Measurements from ENCODE around the gene AKR7A3.

Gene AKR7A3

GRCh38 chr1:19317126-19317910, 28.7 kb upstream of the AKR7A3 start:
- TF ChIP-seq CTCF (IDR thresholded peaks at IDR 0.05; ENCODE audit: low read depth, low read length), result no peak
- DNase-seq (ENCODE audit: extremely low read depth, low read depth), result no peak

DNA sequence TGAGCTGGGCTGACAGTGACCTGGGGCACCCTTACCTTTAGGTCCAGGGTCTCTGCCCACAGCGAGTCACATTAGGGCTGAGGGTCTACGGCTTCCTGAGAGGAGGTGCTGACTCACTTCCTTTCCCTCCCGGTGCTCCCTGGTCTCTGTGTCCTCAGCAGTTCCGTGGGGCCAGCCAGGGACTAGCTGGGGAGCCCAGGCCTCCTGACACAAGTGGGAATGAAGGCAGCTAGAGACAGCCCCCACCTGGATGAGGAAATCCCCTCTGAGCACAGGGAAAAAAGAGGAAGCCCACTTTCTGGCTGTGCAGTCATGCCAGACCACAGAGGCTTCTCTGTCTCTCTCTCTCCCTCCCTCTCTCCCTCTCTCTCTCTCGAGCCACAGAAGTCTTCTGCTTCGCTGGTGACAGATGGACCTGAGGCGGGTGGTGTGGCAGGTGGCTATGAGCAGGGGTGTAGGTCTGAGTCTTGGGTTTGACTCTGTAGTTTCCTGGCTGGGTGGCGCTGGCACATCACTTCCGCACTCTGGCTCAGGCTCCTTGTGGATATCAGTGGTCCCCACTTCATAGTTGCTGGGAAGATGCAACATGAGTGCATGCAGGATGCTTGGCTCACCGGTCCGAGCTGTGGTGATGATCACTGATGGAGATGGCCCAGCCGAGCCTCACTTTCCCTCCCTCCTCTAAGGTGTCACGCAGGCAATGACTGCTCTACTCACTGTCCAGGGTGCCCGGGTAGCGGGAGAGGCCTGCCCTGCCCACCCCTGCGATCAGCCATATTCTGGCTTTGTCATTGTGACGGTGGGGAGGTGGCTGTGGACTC, 27.0 kb upstream of the AKR7A3 start:
- DNase-seq (ENCODE audit: extremely low read depth, low read depth), result no peak
- no peak for TF ChIP-seq CTCF (IDR thresholded peaks at IDR 0.05; ENCODE audit: low read depth, low read length)

DNA sequence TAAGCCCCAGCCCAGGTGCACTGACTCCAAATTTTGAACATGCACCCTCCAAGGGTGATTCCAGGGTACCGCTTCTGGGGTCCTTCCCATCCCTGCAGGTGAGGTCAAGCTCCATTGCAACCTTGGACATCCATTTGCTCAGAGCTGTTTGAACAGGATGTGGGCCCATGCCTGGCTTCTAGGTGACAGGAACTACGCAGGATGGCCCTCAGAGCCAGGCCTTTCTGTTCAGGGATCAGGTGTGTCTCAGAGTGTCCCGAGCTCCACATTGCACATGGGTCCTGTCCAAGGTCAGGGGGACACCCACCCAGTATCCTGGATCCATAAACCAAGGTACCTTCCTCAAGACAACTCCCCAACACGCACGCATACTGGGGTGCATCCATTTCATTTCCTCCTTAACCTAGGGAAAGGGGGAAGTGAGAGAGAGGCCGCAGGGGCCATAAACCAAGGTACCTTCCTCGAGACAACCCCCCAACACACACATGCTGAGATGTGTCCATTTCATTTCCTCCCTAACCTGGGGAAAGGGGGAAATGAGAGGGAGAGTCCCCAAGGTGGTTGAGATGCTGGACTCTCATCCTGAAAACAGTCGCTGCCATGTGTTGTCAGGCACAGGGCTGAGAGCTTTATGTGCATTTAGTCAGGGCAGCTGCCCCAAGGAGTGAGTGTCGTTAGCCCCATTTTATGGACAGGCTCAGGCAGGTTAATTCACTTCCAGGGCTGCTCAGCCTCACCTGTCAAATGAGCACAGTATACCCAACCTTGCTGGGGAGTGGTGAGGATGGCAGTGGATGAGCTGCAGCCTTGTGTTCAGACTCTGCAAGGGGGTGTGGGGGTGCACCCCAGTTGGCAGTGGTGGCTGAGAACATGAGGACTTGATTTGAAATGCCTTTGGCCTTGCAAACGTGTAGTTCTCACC, 25.7 kb upstream of the AKR7A3 start:
- DNase-seq (ENCODE audit: extremely low read depth, low read depth), result no peak

DNA sequence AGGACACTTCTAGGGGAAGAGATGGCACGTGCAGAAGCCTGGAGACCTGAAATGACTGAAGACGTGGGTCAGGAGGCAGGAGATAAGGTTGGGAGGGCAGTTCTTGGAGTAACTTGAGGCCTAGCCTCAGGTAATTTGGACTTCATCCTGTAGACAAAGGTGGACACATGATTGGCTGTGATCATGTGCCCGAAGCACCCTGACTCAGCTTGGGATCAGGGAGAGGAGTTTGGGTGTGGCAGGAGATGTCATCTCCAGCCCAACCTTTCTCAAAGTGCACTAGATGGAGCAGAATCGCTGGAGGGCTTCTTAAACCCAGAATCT, 25.0 kb upstream of the AKR7A3 start:
- DNase-seq (ENCODE audit: extremely low read depth, low read depth), result no peak
- no peak for TF ChIP-seq CTCF (IDR thresholded peaks at IDR 0.05; ENCODE audit: low read depth, low read length)

More for the DNA sequence above, 25.7 kb upstream of the AKR7A3 start:
- no peak for TF ChIP-seq CTCF (IDR thresholded peaks at IDR 0.05; ENCODE audit: low read depth, low read length)

DNA sequence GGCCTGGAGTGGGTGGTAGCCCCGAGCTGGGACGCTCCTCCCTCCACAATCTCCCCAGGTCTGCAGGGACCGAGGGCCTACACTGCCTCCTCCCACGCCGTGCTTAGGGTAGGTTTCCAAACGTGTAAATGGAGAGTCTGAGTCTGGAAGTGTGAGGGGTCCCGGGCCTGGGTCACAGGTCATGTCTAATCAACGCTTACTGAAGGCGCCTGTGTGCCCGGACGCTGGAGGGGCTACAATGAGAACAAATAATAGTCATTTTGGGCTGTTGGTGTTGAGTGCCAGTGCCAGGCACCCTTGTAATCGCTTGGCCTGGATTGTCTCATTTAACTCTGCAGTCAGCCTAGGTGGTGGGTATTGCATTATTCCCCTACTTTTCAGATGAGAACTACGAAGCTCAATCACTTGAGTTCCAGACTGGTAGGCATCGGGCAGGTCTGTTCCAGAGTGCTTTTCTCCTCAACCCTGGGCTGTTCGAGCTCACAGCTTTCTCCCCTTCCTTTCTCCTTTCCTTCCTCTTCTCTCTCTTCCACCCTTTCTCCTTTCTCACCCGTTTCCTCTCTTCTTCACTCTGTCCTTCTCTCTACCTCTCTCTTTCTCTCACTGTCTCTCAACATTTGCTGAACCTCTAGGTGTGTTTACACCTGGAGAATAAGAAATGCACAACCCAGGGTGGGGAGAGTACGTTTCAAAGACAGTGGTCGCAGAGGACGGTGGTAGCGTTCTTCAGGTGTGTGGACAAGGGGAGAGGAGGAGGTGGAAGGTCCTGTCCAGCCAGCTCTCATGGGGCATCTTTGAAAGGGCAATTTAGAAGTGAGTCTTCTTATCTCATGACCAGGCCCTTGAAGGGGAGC, 24.4 kb upstream of the AKR7A3 start:
- TF ChIP-seq CTCF (IDR thresholded peaks at IDR 0.05; ENCODE audit: low read depth, low read length), result no peak
- DNase-seq (ENCODE audit: extremely low read depth, low read depth), result no peak

DNA sequence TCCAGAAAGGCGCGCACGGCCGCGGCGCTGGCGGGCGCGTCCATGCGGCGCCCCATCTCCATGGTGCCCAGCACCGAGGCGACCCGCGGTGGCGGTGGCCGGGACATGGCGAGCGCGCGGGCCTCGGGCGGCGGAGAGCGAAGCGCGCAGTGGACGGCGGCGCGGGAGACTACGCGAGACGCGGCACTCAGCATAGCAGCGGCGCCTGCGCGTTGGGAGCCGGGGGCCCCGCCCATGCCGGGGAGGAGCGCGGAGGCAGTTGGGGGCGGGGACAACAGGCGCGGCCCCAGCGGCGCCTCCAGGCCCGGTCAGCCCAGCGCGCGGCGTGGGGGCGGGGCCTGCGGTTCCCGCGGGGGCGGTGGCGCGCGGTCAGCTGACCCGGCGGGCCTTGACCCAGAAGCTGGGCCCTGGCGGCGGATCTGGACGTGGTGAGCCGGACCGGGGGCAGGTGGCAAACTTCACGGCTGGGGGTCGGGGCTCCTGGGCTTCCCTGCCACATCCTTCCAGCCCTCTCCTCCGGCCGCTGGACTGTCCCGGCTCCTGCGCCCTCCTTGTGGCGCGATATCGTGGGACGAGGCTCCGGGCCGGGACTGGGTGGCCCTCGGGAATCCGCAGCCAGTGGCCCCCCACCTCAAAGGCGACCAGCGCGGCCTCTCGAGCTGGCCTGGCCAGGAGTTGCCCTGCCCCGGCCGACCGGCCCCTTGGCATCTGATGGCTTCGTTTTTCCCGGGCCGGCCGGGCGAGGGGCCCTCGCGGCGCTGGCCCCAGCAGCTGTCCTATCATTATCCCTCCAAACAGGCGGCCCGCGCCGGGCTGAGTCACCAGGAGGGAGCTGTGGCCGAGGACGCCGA, 23.6 kb upstream of the AKR7A3 start, which contains the start of the genes AKR7A2 and SLC66A1:
AKR7A2 (minus strand) TSS at position 214 of the 851 bp plus-strand sequence; CDS start at position 194, 20 bp downstream.
SLC66A1 (plus strand) TSS at position 396 of the 851 bp plus-strand sequence. CDS start 5,352 bp downstream, outside the sequence.
- TF ChIP-seq CTCF (IDR thresholded peaks at IDR 0.05; ENCODE audit: low read depth, low read length), result no peak
- DNase-seq (ENCODE audit: extremely low read depth, low read depth), result peak; percentile 76

Measured in AG09319 (cell line).